Heart left ventricle (tissue), 16 donors: ENCODE results near the gene C2orf92. TPM values are rescaled to one million over a fixed set of nuclear protein-coding genes. Genes with fewer than 3 reads are reported as not detected.

Experiments used
- ATAC-seq, 4 donors: fragments of 200-7000 bp; cut with Tn5 transposase; one replicate each; pipeline ENCODE4 v1.9.1; 2020 to 2022; ENCODE audit warnings: moderate library complexity in 4 of 4, mild to moderate bottlenecking in 3 of 4, moderate number of reproducible peaks in 1 of 4
- DNase-seq, 5 donors: peaks; one replicate each; pipeline ENCODE4 v3.0.0-alpha.2; 2020
- H3K27ac ChIP-seq, 12 donors: fragments of 200-600 bp; sonication (generic) in 4 of 12; one replicate each; pipeline versions ENCODE4 v1.5.0 to v1.8.0; 2016 to 2022; ENCODE audit warnings: mild to moderate bottlenecking in 2 of 12
- H3K27me3 ChIP-seq, 9 donors: fragments of 200-600 bp; sonication (generic) in 2 of 9; one replicate each; pipeline versions ENCODE4 v1.5.1 to v1.8.0; 2016 to 2022; ENCODE audit warnings: mild to moderate bottlenecking in 3 of 9
- H3K36me3 ChIP-seq, 9 donors: fragments of 200-600 bp; sonication (generic) in 2 of 9; one replicate each; pipeline versions ENCODE4 v1.5.0 to v1.8.0; 2018 to 2022; ENCODE audit warnings: mild to moderate bottlenecking in 2 of 9
- H3K4me1 ChIP-seq, 12 donors: fragments of 200-600 bp; sonication (generic) in 4 of 12; one replicate each; pipeline versions ENCODE4 v1.5.0 to v1.8.0; 2016 to 2022; ENCODE audit warnings: mild to moderate bottlenecking in 3 of 12
- H3K4me3 ChIP-seq, 12 donors: fragments of 200-600 bp; sonication (generic) in 4 of 12; one replicate each; pipeline versions ENCODE4 v1.5.0 to v1.8.0; 2017 to 2022; ENCODE audit warnings: mild to moderate bottlenecking in 9 of 12, moderate library complexity in 4 of 12
- H3K9me3 ChIP-seq, 12 donors: fragments of 200-600 bp; sonication (generic) in 4 of 12; one replicate each; pipeline versions ENCODE4 v1.5.0 to v1.8.0; 2016 to 2022; ENCODE audit warnings: mild to moderate bottlenecking in 1 of 12
- CTCF ChIP-seq, 12 donors: fragments of 200-600 bp; sonication (generic) in 4 of 12; IDR thresholded peaks; one replicate each; pipeline versions ENCODE4 v1.5.0 to v1.8.0; 2018 to 2022; ENCODE audit warnings: antibody characterized with exemption in 12 of 12, mild to moderate bottlenecking in 5 of 12
- POLR2A ChIP-seq, 2 donors: fragments of 450-650 bp; IDR thresholded peaks; one replicate each; pipeline ENCODE4 v1.6.1; 2017; ENCODE audit warnings: antibody characterized with exemption in 2 of 2, mild to moderate bottlenecking in 2 of 2, moderate library complexity in 2 of 2
- WGBS, 4 donors: extraction: QIAGEN DNeasy Blood & Tissue Kit in 2 of 4; methylation state at CpG; one replicate each; pipeline versions ENCODE4 v1.1.5 to v1.1.7; 2013 to 2018; 5-methylcytosine and 5-hydroxymethylcytosine counted together
- intact Hi-C, 10 donors: fragments of 100-400 bp; cut with DNase I; formaldehyde crosslinking; loops; one replicate each; pipeline versions ENCODE4 v1.11.1 to v1.14.2; 2022
- polyA plus RNA-seq, 2 donors: library from polyadenylated mRNA; stranded (reverse); fragments of 200-250 nt; gene quantifications; one replicate each; pipeline ENCODE4 v1.2.3, GENCODE V29; 2013
- total RNA-seq, 9 donors: library from RNA; depleted of rRNA in 2 of 9; stranded (reverse); fragments of >200 nt in 2 of 9; fragmentation: NEBNext Ultra II Directional in 3 of 9; extraction: Animal tissue kit (Norgen Biotek cat#: 25700) in 3 of 9; gene quantifications; one replicate each; pipeline versions ENCODE4 v1.1.0 to v1.2.4, GENCODE V29; 2016 to 2023
- donor health status: ischemic (EF 13 %, LVEDD 7.1; RV severe dilation, severe dysfunction).
- donor health status: healthy with polysubstance abuse.
- donor health status: DM: no; HTN: yes; CAD: no.
- donor health status: DM: no; HTN: no; CAD: no.
- donor health status: ischemic (EF 25% LVEDD 6.9; RV normal size, moderate dysfunction).
- donor health status: ischemic (EF 25% LVEDD 5.7; RV mildly dilated, moderate dysfunction).
- donor health status: healthy.
- donor health status: DM: yes; HTN: yes; CAD: no.
- donor health status: ischemic (EF 35%, LVEDD 5.7; RV mildly dilated, moderate dysfunction).
- donor health status: nonischemic (EF 11% LVEDD 7.7; RV severe dilation, severe dysfunction).
- donor health status: DM: yes; HTN: yes; CAD: no.
- donor health status: PGD.
- donor health status: ischemic (EF 29% LVEDD 5.4; RV normal size, mild dysfunction).
- donor health status: nonischemic (EF 23%, LVEDD 6.1; RV moderate dilation, normal function).

The C2orf92 gene
- total and polyA plus RNA-seq, 11 donors = 0.89 to 11.0 (median 2.4) TPM

GRCh38 chr2:97698530-97698929, 29.0 kb downstream of the C2orf92 start:
- no peak for TF ChIP-seq POLR2A (IDR thresholded peaks at IDR 0.05)
- TF ChIP-seq CTCF (IDR thresholded peaks at IDR 0.05) = no peak
- DNase-seq (no peak), ATAC-seq (no peak)
- Histone ChIP-seq H3K36me3 (no peaks in the 10 kb centered on the region), H3K27ac (no peak overlapping the region), H3K4me1 (peaks cover 0 to 7% (median 1%) of the 10 kb centered on the region in 12 donors), H3K27me3 (no peaks in the 10 kb centered on the region), H3K9me3 (peaks cover 0 to 1% (median 0%) of the 10 kb centered on the region in 12 donors), H3K4me3 (no peak overlapping the region)
- intact Hi-C loops = loop anchor here in 4 of 10 donors (5.0 to 10.0 kb wide), 3 partner anchors 104 to 689 kb away; no protein-coding TSS in a partner anchor
- WGBS, 4 donors = 89 to 95% (median 89%) methylated on average over 4 of the region's 4 CpGs

- ATAC-seq (peak; percentile 45 to 83 (median 78)), DNase-seq (peak in 4 of 5 donors; percentile 48 to 56 (median 55))
- peaks cover 0 to 7% (median 1%) of the 10 kb centered on the region in 12 donors for H3K4me1 ChIP-seq
- intact Hi-C loops = loop anchor here (2.0 to 10.0 kb wide), 9 partner anchors 42 to 687 kb away; no protein-coding TSS in a partner anchor
- H3K27ac ChIP-seq = no peak overlapping the region
- H3K36me3 ChIP-seq = no peaks in the 10 kb centered on the region
- TF ChIP-seq POLR2A (IDR thresholded peaks at IDR 0.05) (no peak), CTCF (IDR thresholded peaks at IDR 0.05) (peak; percentile 52 to 78 (median 68))
- 60 to 64% (median 62%) methylated on average over 11 of the region's 11 CpGs for WGBS, 4 donors
- no peaks in the 10 kb centered on the region for H3K9me3 ChIP-seq
- H3K27me3 ChIP-seq = no peaks in the 10 kb centered on the region
- H3K4me3 ChIP-seq = no peak overlapping the region
Measured at GRCh38 chr2:97699765-97700444, 30.4 kb downstream of the C2orf92 start.

GRCh38 chr2:97701186-97701585, 31.7 kb downstream of the C2orf92 start:
- Histone ChIP-seq H3K27ac (no peak overlapping the region), H3K36me3 (no peaks in the 10 kb centered on the region), H3K4me3 (no peak overlapping the region), H3K9me3 (no peaks in the 10 kb centered on the region), H3K4me1 (peaks cover 0 to 7% (median 1%) of the 10 kb centered on the region in 12 donors), H3K27me3 (no peaks in the 10 kb centered on the region)
- no peak for TF ChIP-seq POLR2A (IDR thresholded peaks at IDR 0.05)
- TF ChIP-seq CTCF (IDR thresholded peaks at IDR 0.05) = no peak
- DNase-seq (no peak), ATAC-seq (no peak)
- intact Hi-C loops = loop anchor here in 9 of 10 donors (2.0 to 10.0 kb wide), 7 partner anchors 41 to 686 kb away; no protein-coding TSS in a partner anchor
- WGBS, 4 donors = 82 to 92% (median 87%) methylated on average over 13 of the region's 13 CpGs

- H3K27me3 ChIP-seq = no peaks in the 10 kb centered on the region
- no peak overlapping the region for H3K27ac ChIP-seq
- TF ChIP-seq CTCF (IDR thresholded peaks at IDR 0.05) (no peak), POLR2A (IDR thresholded peaks at IDR 0.05) (no peak)
- DNase-seq (no peak), ATAC-seq (no peak)
- peaks cover 0 to 4% (median under 1%) of the 10 kb centered on the region in 12 donors for H3K4me1 ChIP-seq
- no peak overlapping the region for H3K4me3 ChIP-seq
- no peaks in the 10 kb centered on the region for H3K9me3 ChIP-seq
- 86 to 90% (median 87%) methylated on average over 5 to 6 of the region's 6 CpGs for WGBS, 4 donors
- no peaks in the 10 kb centered on the region for H3K36me3 ChIP-seq
- intact Hi-C loops = loop anchor here in 9 of 10 donors (2.0 to 10.0 kb wide), 7 partner anchors 40 to 685 kb away; no protein-coding TSS in a partner anchor
Measured at GRCh38 chr2:97701851-97702465, 32.4 kb downstream of the C2orf92 start.
